ENCODE measurements around the gene SS18L1.

- no peak for TF ChIP-seq CTCF (IDR thresholded peaks at IDR 0.05)
- TF ChIP-seq POLR2AphosphoS5 (IDR thresholded peaks at IDR 0.05), result no peak
These were observed 49.8 kb downstream of the SS18L1 start for GRCh38 chr20:62193079-62194025.
